ENCODE results near the gene ITLN1.
"Not testable (repeated sequence)": the region's sequence is repeated elsewhere in the genome, so short reads cannot be mapped to it uniquely, and the experiment has no call there.

Gene ITLN1

DNA sequence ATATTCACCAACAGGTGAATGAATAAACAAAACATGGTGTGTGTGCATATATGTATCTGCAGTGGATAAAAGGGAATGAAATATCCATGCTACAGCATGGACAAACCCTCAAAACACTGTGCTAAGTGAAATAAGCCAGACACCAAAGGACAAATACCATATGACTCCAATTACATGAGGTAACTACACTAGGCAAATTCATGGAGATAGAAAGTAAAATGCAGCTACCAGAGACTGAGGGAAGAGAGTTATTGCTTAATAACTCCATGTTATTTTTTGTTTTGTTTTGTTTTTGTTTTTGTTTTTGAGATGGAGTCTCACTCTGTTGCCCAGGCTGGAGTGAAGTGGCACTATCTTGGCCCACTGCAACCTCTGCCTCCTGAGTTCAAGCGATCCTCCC, 2.4 kb downstream of the ITLN1 start:
- DNase-seq = no peak

DNA sequence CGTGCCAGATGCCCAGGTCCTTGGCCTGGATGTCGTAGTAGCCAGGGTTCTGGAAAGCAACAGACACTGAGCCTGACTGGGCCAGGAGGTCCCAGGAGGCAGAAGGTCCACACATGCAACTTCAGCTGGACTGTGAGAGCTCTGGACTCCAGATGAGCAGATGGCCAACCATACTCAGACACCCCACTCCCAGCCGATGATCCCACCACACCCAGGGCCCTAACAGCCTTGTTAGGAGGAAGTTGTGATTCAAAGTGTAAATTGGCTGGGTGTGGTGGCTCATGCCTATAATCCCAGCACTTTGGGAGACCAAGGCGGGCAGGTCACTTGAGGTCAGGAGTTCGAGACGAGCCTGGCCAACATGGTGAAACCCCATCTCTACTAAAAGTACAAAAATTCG, 3.7 kb downstream of the ITLN1 start:
- not testable (repeated sequence) for DNase-seq

DNA sequence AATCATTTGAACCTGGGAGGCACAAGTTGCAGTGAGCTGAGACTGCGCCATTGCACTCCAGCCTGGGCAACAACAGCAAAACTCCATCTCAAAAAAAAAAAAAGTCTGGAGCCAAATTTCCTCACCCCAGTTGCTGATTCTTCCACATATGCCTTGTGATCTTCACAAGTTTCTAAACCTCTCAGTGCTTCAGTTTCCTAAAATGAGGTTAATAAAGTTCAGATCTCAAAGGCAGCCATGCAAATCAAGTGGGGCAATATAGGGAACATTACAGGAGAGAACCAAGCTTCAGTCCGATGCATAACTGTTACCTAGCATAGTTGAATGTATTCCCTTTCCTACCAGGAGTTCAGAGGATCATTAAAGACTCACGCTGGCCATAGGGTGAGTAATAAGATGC, 4.8 kb downstream of the ITLN1 start:
- DNase-seq = no peak

DNA sequence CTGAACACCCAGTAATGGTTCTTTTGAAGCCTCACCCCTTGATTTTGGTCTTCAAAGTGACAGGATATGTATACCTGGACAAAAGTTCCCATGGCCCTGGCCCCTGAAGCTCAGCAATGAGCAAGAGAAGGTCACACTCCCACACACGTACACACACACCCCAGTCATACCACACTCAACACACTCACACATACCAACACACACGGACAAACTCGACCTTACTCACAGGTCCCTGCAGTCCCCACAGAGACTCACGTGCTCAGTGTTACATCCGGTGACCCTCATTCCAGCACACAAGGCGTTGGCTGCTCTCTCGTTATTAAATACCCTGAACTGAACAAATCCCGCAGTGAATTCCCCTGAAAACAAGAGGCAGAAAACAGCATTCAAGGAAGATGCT, 5.9 kb downstream of the ITLN1 start:
- no peak for DNase-seq

DNA sequence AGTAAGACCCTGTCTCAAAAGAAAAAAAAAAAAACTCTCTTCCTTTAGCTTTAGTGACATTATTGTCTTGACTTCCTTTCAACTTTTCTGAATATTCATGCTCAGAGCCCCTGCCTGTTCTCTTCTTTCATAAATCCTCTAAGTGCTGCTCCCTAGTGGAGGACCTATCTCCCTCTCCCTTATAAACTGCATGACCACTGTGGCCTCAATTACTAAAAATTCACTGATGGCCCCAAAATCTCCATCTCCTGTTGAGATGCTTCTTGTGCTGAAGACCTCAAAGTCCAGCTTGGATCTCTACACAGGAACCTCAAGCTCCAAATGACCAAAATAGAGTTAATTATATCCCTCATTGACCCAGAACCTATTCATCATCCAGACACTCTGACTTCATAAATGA, 7.8 kb downstream of the ITLN1 start:
- DNase-seq = no peak

DNA sequence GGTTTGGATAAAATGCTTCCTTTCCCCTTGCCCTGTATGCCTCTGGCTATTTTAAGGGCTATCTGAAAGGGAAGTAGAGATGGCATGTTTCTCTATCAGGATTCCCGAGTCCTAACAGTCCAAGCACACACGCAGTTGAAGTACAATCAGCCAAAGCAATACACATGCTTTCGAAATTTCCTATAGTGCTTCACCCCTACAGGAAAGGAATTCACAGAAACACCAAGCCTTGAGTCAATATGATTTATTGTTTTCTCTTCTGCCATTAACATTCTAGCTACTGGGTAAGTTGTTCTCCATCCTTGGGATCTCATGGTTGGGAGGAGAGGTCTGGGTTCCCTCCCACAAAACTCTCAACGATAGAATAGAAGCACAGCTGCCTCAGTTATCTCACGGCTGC, 8.7 kb downstream of the ITLN1 start:
- DNase-seq = no peak

DNA sequence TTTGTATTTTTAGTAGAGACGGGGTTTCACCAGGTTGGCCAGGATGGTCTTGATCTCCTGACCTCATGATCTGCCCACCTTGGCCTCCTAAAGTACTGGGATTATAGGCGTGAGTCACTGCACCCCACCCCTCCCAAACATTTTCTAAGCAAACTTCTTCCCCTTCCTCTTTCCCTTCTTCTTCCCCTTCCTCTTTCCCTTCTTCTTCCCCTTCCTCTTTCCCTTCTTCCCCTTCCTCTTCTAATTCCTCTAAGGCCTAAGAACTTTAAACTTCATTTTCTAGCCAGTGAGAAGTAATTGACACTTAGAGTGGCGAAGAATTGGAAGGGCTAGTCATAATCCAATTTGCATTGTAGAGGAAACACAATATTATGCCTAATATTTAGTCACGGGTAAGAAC, 9.4 kb downstream of the ITLN1 start:
- DNase-seq = not testable (repeated sequence)

DNA sequence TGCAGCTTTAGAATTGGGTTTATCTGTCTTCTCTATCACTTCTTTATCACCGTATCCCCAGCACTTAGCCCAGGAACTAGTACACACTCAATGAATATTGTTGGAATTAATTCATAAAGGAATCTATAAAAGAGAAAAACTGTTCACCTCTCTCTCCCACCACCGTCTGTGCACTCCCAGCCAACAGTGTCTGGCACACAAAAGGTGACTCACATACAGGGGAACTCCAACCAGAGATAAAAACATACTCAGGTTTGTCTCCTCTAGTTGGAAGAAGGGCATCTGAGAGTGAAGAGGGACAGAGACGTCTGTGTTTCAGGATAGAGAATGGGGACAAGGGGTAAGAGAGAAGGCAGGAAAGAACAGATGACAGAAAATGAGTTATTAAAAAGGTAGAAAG, 10.0 kb downstream of the ITLN1 start:
- no peak for DNase-seq

DNA sequence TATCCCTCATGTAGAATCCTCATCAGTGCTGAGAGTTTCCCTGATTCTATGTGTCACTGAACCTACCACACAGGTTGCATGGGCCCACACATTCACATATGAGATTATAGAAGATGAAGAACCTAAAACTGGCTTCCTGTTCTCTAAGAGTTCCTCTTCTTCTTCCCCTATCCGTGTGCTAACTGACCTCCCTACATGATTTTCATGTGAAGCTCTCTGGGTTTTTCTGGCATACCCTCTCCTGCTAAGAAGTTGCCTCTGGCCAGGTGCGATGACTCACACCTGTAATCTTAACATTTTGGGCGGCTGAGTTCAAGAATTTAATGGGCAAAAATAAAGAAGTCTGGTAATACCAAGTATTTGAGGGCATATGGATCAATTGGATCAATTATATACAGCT, 16.8 kb downstream of the ITLN1 start:
- DNase-seq = no peak

DNA sequence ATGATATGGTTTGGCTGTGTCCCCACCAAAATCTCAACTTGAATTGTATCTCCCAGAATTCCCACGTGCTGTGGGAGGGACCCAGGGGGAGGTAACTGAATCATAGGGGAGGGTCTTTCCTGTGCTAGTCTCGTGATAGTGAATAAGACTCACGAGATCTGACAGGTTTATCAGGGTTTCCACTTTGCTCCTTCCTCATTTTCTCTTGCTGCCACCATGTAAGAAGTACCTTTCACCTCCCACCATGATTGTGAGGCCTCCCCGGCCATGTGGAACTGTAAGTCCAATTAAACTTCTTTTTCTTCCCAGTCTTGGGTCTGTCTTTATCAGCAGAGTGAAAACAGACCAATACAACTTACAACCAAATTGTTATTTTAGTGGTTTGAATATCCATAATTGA, 17.3 kb downstream of the ITLN1 start:
- not testable (repeated sequence) for DNase-seq

DNA sequence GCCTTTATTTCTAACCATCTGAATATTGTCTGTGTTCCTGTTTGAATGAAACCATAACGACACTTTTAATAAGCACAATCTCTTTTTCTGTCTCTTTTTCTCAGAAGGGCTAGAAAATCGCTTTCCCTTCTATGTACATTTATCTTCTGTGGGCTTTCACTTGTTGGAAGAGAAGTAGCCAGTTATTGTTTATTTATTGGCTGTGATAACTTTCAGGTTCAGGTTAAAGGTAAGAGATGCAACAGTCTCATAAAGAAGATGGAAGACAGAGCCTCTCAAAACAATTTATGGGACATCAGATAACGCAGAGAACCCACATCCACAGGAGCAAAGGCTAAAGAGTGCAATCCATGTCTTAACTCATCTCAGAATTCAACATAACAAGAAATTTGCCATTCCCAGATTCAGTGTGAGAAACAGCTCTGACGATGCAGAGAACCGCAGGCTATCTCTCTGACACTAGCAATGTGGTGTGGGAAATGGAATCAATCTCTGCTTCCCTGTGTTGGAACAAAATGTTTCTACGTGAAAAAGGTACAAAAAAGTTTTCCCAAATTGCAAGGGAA, 18.2 kb downstream of the ITLN1 start:
- DNase-seq = no peak

DNA sequence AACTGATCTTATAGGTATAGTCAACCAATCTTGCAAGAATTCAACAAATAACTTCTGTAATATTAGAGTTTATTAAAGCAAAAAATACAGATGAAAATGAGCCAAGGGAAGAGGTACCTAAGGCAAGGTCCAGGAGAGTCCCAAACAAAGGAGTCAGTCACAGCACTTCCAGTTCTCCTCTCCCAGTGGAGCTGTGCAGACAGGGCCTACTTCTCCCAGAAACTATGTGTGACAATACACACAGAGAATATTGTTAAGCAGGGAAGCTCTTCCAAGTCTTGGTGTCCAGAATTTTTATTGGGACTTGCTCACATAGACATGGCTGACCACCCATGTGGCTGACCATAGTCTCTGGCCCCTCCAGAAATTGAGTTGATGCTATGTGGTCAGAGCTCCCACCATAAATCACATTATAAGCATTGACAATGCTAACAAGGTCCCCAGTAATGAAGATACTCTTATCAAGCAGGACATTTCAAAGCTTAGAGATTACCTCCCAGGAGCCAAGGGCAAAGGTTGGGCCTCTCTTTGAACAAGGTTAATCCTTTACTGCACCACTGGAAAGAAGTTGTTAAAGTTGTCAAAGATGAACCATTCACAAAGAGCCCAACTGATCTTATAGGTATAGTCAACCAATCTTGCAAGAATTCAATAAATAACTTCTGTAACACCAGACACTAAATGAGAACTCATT, 18.8 kb downstream of the ITLN1 start:
- DNase-seq = no peak

DNA sequence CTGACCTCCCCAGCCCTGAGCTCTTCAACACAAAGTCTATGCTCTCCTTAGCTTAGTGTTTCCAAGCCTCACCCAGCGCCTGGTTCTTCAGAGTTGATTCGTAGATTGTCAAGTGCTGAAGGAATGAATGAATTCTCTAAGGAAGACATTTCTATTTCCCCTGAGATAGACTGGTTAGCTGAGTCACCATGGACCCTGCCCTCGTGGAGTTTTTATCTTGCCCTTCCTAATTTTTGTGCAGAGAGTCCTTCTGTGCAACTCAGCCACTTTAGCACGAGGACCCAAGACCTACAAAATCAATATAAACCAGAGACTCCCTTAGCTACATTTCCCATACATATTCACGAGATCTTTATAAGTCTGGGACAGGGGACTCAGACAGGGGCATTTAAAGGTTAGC, 19.6 kb downstream of the ITLN1 start:
- no peak for DNase-seq

DNA sequence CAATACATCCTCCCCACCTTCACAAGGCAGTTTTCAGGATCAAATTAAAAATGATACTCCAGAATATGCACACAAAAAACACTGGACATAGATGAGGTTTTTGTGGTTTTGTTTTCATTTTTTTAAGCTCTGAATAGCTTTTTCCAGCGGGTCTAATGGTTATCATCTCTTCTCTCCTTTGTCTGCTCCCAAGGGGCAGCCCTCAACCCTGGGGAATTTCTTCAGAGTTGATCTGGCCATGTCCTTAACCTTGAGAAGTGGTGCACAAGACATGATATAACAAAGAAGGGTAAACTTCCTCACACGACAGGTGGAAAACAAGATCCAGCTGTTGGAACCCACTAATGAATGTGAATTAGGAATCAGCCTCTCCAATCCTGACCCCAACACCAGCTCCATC, 20.8 kb downstream of the ITLN1 start:
- DNase-seq = no peak

DNA sequence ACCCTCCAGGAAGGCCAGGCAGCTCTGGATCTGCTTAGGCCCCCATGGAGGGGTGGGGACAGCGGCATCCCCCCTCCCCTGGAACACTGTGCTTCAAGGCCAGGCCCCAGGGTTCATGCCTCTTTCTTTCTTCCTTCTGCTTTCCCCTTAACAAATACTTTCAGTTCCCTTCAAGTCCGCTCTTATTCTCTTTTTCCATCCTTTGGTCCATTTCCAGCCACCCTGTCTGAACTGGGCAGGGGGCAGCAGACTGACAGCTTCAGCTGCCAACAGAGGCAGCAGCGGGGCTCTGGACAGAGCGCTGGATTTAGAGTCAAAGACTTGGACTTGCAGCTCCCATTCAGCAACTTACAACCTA, 21.2 kb downstream of the ITLN1 start:
- peak; percentile 69 for DNase-seq

DNA sequence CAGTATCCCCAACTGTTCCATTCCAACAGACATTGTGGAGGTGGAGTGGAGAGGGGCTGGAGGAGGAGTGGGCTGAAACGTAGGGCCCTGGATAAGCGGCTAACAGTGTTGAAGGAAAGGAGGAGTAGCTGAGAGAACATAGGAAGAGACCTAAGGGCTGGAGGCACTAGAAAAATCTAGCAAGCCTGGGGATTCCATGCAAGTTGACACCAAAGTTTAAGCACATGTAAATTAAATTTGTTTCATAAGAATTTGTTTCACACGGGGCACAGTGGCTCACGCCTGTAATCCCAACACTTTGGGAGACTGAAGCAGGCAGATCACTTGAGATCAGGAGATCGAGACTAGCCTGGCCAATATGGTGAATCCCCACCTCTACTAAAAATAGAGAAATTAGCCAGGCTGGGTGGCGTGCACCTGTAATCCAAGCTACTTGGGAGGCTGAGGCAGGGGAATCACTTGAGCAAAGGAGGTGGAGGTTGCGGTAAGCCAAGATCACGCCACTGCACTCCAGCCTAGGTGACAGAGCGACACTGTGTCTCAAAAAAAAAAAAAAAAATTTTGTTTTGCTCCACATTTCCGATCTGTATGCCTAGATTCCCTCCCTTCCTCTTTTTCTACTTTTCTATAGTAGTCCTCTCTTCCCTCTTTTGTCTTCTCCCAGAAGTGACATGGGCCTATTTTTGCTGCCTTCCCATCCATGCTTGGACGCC, 21.8 kb downstream of the ITLN1 start:
- peak; percentile 69 for DNase-seq

DNA sequence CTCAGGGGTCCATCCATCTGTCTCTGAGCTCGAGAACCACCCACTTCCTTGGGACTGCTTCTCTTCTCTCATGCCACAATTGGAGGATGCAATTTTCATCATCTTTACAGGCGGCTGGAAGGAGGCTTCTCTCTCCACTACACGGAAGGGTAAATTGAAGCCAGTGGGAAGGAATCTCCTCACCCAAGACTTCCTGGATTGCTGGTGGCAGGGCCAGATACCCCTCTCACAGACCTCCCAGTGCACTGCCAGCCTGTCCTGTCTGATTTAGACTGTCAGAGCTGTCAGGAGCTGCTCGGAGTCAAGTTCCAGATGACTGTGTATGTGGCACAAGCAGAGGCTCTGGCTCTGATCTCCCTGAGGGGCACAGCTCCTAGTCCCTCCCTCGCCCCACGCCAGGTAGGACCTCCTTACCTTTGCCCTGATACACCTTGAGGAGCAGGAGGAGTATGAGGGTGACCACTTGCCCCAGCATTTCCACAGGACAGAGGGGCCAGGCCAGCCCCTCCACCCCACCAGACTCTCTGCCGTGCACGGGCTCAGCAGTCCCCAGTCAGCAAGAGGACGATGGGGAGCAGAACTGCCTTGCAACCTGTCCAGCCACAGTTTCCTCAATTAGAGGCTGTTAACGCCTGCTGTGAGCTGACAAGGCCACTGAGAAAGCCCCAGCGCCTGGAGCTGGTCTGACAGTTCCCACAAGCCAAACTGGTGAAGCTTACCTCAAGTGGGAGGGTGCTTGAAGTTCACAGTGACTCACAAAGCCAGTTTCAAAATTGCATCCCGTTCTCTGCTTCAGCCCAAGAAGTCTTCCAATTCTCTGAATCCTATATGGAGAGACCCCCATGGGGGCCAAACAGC, 22.5 kb downstream of the ITLN1 start, which contains the start of gene CD244:
Gene CD244, minus strand, starts transcription at position 685 of the 858 bp plus-strand sequence. Its CDS starts 210 bp downstream, at position 475.
- DNase-seq = peak; percentile 95

DNA sequence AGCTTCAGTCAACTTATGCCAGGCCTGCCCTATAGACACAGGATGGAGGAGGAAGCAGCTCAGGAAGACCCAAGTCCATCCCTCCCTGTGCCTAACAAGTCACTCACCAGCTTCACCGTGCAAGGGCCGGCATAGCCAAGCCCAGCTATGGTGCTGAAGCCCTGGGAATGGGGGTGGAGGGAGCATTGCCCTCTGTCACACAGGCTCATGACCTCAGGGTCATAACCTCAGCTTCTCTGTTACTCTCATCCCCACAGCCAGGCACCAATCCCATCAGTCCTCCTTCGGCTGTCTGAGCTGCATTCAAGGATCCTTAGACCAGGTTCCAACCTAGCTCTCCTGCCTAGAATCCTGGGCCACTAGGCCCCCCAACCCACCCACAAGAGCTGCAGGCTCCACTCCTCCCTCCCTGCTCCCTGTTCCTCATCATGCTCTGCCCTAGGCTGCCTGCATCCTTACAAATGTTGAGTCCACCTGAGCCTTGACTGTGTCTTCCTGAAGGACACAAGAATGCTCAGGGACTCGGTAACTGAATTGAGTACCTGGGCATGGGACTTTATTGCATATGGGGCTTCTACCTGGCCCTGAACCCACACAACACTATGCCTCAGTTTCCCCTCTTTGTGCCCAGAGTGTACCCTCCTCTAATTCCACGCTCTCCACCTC, 24.0 kb downstream of the ITLN1 start:
- DNase-seq = no peak

DNA sequence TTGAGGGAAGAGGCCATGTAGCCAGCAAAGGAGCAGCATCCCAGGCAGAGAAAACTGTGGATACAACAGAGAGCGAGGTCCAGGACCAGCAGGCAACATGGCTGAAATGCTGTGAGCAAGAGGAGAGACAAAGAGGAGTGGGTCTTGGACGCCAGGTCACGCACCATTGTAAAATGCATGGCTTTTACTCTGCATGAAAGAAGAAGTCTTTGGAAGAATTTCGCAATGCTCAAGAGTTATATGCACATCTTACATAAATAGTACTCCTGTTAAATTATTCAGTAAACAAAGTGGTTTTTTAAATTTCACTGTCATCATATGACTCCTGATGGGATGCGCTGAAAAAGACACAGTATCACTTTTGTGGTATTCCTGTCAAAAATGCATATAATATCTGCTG, 25.8 kb downstream of the ITLN1 start:
- DNase-seq = no peak

DNA sequence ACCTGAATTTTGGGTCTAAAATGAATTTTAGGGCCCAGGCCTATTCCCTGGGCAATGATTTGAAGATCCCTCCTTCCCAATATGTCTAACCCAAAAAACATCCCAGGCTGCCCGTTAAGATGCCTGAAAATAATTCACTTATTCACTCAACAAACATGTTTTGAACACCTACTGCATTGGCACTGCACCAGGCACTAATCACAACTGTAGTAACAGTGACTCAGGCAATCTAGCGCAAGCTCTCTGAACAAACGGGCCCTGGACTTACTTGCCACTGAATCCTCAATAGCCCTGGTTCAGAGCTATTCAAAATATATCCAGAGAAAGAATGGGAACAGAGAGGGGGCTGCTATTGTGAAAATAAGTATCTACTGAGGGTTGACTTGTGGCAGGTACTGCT, 26.5 kb downstream of the ITLN1 start:
- DNase-seq = no peak

DNA sequence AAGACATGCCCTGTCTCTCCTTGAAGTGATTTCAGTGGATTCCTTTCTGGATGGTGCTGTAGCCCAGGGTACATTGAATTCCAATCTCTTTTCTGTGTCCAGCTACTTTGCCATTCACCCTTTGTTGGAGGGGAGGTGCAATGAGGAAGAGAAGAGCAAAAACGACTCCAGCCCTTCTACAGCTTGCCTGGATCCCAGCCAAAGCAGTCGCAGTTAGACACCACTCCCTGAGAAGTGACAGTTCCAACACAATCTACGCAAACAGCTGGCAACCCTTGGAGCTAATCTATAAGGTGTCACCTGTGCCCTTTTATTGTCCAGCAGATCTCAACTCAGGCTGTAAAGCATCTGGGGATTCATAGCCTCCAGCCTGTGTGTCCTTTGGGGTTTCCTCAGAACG, 26.9 kb downstream of the ITLN1 start:
- DNase-seq = no peak

DNA sequence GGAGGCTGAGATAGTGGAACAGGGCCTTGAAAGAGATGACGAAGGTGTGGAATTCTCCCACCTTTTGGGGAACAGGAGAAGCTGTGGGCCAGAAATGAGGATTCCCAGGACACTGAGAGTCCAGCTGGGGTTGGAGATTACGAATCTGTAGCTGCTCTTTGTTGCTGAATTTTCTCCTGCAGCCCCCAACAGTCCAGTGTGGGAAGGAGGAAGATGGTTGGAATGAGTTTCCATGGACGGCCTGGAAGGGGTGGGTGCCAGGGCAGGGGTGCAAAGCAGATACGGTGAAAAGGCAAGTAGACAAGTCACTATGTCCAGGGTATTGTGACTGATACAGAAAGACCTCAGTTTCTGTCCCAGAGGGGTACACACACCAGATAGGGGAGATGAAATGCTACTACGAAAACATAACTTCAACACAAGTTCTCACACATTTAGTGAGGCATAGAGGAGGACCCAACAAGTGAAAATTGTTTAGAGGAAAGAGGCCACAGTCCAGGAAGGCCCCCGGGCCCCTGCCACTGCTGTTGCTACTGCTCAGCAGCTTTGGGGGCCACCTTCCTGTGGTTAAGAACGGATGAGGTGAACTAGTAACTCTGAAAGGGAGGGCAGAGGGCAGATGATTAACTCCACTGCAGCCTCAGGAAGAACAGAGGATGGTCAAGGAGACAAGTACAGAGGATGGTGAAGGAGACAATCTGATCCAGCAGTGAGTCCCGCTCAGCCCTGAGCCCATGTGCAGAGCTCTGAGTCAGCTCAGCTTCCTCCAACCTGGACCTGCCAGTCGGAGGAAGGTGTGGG, 29.6 kb downstream of the ITLN1 start:
- no peak for DNase-seq

Measured in SIG-M5 (cell line).